ENCODE results near the gene MBP. TPM values are rescaled to one million over a fixed set of nuclear protein-coding genes. Genes with fewer than 3 reads are reported as not detected.

MBP gene
- total and polyA plus RNA-seq, 2 experiments from 2014 or later: 18.4 to 22.9 TPM

DNA sequence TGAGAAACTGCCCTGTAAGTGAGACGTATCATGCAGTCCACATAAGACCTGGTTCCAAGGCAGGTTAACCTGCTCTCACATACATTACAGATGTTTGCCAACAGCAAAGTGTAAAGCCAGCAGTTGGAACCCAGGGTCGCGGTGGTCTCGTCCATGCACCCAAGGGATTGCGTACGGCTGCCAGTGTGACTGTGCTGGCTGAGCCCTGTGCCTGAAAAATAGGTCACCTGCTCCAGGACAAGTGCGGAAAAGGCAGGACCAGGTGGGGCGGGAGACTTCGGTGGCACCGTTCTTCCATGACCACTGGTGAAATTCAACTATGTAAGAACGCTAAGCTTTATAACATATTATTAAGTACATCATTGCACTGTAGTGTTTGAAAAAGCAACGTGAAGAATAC is 110.5 kb downstream of the MBP start:
- Histone ChIP-seq H3K79me2 (replicated peaks; ENCODE audit: insufficient read depth) (no peaks in the 10 kb centered on the region), H3K9me2 (ENCODE audit: insufficient read depth) (peaks cover 10% of the 10 kb centered on the region; the same call in 1 of the 2 replicates), H2AFZ (no peak overlapping the region), H4K20me1 (replicated peaks; ENCODE audit: insufficient read depth) (no peaks in the 10 kb centered on the region), H3K27ac (ENCODE audit: low read depth) (no peak overlapping the region), H3F3A (replicated peaks; ENCODE audit: low read depth) (no peaks in the 10 kb centered on the region), H3K27me3 (ENCODE audit: insufficient read depth) (no peaks in the 10 kb centered on the region), H3K4me2 (no peak overlapping the region), H3K4me3 (no peak overlapping the region), H3K4me1 (ENCODE audit: insufficient read depth) (no peaks in the 10 kb centered on the region), H3K36me3 (ENCODE audit: insufficient read depth) (no peaks in the 10 kb centered on the region)
- TF ChIP-seq JUNB (IDR thresholded peaks at IDR 0.05; ENCODE audit: unreplicated experiment): no peak
- no peak for TF ChIP-seq POLR2AphosphoS5 (IDR thresholded peaks at IDR 0.05; ENCODE audit: low read depth)
- no peak for TF ChIP-seq EZH2 (IDR thresholded peaks at IDR 0.05; ENCODE audit: low read depth, unreplicated experiment)
- TF ChIP-seq, protein P1, sequence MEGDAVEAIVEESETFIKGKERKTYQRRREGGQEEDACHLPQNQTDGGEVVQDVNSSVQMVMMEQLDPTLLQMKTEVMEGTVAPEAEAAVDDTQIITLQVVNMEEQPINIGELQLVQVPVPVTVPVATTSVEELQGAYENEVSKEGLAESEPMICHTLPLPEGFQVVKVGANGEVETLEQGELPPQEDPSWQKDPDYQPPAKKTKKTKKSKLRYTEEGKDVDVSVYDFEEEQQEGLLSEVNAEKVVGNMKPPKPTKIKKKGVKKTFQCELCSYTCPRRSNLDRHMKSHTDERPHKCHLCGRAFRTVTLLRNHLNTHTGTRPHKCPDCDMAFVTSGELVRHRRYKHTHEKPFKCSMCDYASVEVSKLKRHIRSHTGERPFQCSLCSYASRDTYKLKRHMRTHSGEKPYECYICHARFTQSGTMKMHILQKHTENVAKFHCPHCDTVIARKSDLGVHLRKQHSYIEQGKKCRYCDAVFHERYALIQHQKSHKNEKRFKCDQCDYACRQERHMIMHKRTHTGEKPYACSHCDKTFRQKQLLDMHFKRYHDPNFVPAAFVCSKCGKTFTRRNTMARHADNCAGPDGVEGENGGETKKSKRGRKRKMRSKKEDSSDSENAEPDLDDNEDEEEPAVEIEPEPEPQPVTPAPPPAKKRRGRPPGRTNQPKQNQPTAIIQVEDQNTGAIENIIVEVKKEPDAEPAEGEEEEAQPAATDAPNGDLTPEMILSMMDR (conservative IDR thresholded peaks at IDR 0.05; ENCODE audit: low read depth in 2 of 2): no peak
- TF ChIP-seq, protein P2, sequence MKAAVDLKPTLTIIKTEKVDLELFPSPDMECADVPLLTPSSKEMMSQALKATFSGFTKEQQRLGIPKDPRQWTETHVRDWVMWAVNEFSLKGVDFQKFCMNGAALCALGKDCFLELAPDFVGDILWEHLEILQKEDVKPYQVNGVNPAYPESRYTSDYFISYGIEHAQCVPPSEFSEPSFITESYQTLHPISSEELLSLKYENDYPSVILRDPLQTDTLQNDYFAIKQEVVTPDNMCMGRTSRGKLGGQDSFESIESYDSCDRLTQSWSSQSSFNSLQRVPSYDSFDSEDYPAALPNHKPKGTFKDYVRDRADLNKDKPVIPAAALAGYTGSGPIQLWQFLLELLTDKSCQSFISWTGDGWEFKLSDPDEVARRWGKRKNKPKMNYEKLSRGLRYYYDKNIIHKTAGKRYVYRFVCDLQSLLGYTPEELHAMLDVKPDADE (IDR thresholded peaks at IDR 0.05): no peak
- TF ChIP-seq NANOG (IDR thresholded peaks at IDR 0.05; ENCODE audit: borderline replicate concordance): no peak
- no peak for TF ChIP-seq EZH2phosphoT487 (IDR thresholded peaks at IDR 0.05; ENCODE audit: unreplicated experiment)
- TF ChIP-seq ZNF462 (CRISPR knock-in tag; IDR thresholded peaks at IDR 0.05): no peak
- no peak for TF ChIP-seq REST (IDR thresholded peaks at IDR 0.05; ENCODE audit: unreplicated experiment)
- TF ChIP-seq CREB1 (CRISPR knock-in tag; IDR thresholded peaks at IDR 0.05; ENCODE audit: low read depth): no peak
- no peak for TF ChIP-seq ZNF114 (CRISPR knock-in tag; IDR thresholded peaks at IDR 0.05)
- TF ChIP-seq ZNF331 (CRISPR knock-in tag; IDR thresholded peaks at IDR 0.05; ENCODE audit: low read depth): no peak
- TF ChIP-seq STAT1 (IDR thresholded peaks at IDR 0.05; ENCODE audit: unreplicated experiment): no peak
- Mint-ChIP-seq H3K9me3 (peaks cover 5% of the 10 kb centered on the region; the same call in 2 of the 3 replicates), H3K27ac (no peak overlapping the region), H3K36me3 (ENCODE audit: low read depth) (peaks cover 1% of the 10 kb centered on the region; the same call in 1 of the 3 replicates), H3K4me3 (no peak overlapping the region), H3K4me1 (peaks cover 14% of the 10 kb centered on the region), H3K27me3 (ENCODE audit: insufficient read depth, low read depth, poor library complexity) (peaks cover 8% of the 10 kb centered on the region)
- DNase-seq (ENCODE audit: low spot score) (no peak), ATAC-seq (no peak)

All from GM23338 (cell line).